HG03025 (cell line): ENCODE data around the gene ZMYND15.

Source experiments
- ATAC-seq: cut with Tn5 transposase; IDR thresholded peaks from one replicate; pipeline ENCODE4 v1.9.1; 2021; ENCODE audit warnings: mild to moderate bottlenecking, moderate library complexity; ENCODE audit not compliant: unreplicated experiment, low FRiP score

The ZMYND15 gene

GRCh38 chr17:4715063-4715744, 24.4 kb upstream of the ZMYND15 start:
- no peak for ATAC-seq

DNA sequence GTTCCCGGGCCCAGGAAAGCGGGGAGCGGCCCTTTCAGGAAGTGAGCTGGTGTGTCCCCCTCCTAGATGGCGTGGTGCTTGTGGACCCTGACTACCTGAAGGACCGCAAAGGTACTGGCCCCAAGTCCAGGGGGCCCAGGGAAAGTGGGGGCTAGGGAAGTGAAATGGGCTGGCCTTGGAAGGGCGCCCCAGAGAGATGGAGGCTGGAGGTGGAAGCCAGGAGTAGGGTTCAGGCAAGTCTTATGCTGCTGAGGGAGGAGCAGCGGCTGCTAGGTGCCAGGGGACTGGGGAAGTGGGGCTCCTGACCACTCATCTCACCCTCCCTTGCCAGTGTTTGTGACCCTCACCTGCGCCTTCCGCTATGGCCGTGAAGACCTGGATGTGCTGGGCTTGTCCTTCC, 23.6 kb upstream of the ZMYND15 start:
- no peak for ATAC-seq

- ATAC-seq: no peak
Measured at GRCh38 chr17:4717791-4718190, 21.8 kb upstream of the ZMYND15 start.

GRCh38 chr17:4718276-4718675, 21.4 kb upstream of the ZMYND15 start:
- no peak for ATAC-seq

- ATAC-seq: no peak
Measured at GRCh38 chr17:4719146-4719545, 20.5 kb upstream of the ZMYND15 start.

DNA sequence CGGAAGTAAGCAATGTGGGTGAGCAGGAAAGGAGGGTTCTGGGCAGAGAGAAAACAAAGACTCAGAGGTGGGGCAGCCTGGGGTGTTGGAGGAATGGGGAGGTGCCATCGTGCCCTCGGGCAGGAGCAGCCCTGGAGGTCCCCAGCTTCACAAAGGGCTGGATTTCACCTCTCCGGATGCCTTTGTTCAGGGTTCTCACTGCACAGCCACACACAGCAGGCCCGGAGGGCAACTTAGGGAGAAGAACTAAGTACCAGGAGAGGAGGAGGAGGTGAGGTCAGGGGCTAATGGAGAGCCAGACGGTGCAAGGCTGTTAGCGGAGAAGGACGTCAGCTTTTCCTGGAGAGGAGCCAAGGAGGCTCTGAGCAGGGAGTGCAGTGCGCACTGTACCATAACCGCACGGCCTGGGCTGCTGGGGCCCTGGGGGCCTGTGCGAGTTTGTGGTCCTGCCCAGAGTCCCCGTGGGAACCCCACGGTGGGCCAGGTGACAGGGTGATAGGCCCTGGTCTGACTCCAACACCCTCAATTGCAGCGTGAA, 19.9 kb upstream of the ZMYND15 start:
- ATAC-seq: no peak

DNA sequence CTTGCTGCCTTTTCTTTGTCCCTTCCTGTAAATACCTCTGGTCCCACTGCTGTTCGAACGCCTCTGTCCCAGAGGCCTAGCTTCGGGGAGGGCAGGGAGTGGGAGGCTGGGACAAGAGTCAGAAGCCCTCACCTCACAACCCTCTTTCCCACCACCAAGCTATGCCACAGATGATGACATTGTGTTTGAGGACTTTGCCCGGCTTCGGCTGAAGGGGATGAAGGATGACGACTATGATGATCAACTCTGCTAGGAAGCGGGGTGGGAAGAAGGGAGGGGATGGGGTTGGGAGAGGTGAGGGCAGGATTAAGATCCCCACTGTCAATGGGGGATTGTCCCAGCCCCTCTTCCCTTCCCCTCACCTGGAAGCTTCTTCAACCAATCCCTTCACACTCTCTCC, 18.8 kb upstream of the ZMYND15 start:
- ATAC-seq: no peak

- no peak for ATAC-seq
Measured at GRCh38 chr17:4721203-4722135, 18.2 kb upstream of the ZMYND15 start.

DNA sequence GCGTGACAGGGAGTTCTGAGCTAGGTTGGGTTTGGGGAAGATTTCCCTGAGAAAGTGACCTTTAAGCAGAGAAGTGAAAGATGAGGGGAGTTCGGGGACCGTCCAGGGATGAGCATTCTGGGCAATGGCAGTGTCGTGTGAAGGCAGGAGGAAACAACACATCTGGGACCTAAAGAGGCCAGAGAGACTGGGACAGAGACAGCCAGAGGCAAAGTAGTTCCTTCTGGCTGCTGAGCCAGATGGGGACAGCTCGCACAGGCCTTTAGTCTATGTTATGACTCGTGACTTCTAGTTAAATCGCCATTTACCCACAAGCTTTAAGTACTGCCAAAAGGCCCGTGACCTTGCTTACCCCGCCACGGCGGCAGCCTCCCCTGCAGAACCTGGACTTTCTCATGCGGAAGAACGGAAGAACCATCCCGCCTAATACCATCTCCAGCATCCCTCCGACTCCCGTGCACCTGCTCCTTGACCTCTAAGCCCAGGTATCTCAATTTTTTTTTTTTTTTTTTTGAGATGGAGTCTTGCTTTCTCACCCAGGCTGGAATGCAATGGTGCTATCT, 16.9 kb upstream of the ZMYND15 start:
- ATAC-seq: no peak

DNA sequence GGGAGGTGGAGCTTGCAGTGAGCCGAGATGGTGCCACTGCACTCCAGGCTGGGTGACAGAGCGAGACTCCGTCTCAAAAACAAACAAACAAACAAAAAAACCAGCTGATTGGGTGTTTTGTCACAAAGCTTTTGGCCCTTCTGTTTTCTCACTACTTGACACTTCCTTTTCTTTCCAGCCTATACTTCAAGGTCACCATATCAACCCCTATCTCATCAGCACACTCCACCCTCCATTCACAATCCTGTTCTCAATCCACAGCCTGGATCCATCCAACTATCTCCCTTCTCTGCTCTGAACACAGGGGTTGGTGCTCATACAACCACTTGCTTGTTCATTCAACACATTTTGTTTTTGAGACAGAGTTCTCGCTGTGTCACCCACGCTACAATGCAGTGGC, 15.0 kb upstream of the ZMYND15 start:
- ATAC-seq: no peak

DNA sequence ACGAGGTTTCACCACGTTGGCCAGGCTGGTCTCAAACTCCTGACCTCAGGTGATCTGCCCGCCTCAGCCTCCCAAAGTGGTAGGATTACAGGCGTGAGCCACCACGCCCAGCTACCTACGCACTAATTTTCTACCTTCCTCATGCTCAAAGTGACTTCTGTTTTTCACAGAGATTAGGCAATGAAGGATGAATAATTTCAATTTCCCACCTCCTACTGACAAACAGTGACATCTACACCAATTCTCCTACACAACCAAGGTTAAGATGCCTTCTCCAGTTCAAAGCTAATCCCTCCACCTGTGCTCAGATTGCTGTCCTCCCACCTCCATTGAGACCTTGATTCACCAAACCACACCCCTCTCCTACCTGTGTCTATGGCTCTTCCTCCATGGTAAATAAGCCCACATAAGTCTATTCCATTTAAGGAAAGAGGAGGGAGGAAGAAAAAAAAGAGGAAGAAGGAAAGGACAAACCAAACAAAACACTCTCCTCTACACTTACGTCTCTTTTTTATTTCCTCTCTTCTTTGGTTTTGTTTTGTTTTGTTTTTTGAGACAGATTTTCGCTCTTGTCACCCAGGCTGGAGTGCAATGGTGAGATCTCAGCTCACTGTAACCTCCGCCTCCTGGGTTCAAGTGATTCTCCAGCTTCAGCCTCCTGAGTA, 13.9 kb upstream of the ZMYND15 start:
- ATAC-seq: no peak

GRCh38 chr17:4728124-4728523, 11.5 kb upstream of the ZMYND15 start:
- no peak for ATAC-seq

- ATAC-seq: no peak
Measured at GRCh38 chr17:4733073-4733531, 6.5 kb upstream of the ZMYND15 start.

DNA sequence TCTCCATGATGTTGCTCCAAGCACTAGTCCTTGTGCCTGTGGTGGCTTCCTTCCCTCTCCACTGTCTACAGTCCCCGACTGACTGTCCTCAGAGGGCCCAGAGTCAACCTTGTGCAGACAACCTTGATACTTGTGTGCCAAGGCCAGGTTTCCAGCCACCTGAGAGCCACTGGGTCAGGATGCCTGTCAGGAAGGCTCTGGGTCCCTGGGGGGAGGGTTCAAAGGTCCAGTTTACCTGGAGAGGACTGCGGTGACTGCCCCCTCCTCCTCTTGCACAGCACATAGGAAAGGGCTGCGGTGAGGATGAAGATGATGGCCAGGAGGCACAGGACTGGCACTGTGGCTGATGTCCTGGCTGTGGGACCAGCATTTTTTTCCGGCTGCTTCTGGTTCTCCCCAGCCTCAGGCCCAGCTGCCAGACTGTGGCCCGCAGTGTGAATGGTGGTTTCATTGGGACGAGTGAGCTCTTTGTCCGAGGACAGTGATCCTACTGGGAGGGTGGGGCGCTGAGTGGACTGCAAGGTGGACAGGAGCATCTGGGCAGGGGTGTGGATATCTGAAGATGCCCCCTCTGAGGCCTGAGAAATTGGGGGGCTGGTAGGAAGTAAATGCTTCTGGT, 4.7 kb upstream of the ZMYND15 start:
- ATAC-seq: no peak

GRCh38 chr17:4735876-4736651, 3.6 kb upstream of the ZMYND15 start:
- no peak for ATAC-seq

DNA sequence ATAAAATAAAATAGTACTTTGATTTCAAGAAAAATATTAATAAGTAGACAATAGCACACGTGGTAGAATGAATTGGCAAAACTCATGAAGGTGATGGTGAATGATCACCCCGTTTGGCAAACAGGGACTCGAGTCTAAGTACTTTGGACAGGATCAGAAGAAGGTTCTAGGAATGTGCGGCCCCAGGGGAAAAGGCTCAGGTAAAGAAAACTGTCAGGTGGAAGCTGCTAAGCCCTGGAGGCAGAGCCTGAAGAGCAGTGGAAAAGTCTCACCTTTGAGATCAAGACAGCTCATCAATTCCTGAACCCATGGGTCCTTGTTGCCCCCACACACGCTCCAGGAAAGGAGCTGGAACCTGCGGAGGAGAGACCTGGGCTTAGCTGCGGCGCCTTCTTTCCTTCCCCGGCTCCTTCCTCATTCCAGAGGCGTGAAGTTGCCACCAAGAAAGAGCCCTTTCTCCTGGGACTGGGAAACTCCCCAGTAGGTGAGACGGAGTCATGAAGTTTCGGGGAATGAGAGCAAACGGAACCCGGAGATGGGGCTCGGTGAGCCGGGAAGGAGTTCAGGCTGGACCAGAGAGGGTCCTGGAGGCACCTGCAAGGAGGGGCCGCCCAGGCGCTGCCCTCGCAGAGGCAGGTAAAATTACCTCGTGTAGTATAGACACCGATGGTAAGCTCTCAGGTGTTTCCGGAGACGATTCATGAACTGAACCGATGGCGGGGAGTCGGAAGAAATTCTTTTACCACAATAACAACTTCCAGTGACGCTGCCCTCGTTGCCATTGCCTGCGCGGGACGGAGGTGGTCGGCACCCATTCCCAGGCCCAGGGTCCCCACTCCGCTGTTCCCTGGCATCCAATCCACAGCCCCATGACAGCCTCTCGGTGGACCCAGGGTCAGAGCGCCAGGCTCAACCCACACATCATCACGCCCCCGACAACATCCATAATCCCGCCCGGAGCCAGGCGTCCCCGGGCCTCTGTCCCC, 1.2 kb upstream of the ZMYND15 start:
- ATAC-seq: no peak

DNA sequence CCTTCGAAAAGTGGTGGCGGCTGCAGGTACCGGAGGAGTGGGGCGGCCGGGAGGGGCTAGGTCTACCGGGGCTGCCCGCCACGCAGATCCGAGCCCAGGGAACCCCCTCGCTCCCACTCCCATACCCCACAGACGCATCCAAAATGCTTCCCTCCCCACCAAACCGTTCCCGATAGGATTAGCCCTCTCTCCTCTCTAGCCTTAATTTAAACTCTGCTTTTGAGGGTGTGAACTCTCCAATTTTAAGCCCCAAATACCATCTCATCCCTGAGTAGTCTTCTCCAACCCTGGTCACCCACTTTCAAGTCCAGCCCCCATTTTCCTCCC, 355 bp downstream of the ZMYND15 start:
- ATAC-seq: no peak

- no peak for ATAC-seq
Measured at GRCh38 chr17:4740584-4740983, 951 bp downstream of the ZMYND15 start.
